K562 (cell line): ENCODE results near the gene MID1IP1. TPM values are rescaled to one million over a fixed set of nuclear protein-coding genes. Genes with fewer than 3 reads are reported as not detected.

Source experiments
- BHLHE40 ChIP-seq: IDR thresholded peaks from 2 replicates; pipeline ENCODE4 v1.6.1; 2011; ENCODE audit warnings: low read length, improper control_type of control experiment
- CHCHD3 ChIP-seq: fragments of 250-450 bp; sonication (Bioruptor Pico); IDR thresholded peaks from 2 replicates; pipeline ENCODE4 v2.1.2; 2022; ENCODE audit warnings: mild to moderate bottlenecking
- E2F8 ChIP-seq: fragments of 450-650 bp; IDR thresholded peaks from 2 replicates; pipeline ENCODE4 v1.7.1; 2018; ENCODE audit warnings: mild to moderate bottlenecking, low read depth; ENCODE audit not compliant: partially characterized antibody
- ELF1 ChIP-seq: fragments of 200-800 bp; sonication (Bioruptor generic); IDR thresholded peaks from 2 replicates; pipeline ENCODE4 v1.6.1; 2016; ENCODE audit warnings: missing genetic modification characterization, missing compliant biosample characterization
- ESRRA ChIP-seq: fragments of 450-650 bp; IDR thresholded peaks from 2 replicates; pipeline ENCODE4 v1.6.1; 2014; ENCODE audit warnings: low read depth, mild to moderate bottlenecking, moderate library complexity, borderline replicate concordance
- KLF10 ChIP-seq: fragments of 250-450 bp; sonication (Bioruptor Pico); IDR thresholded peaks from 2 replicates; pipeline ENCODE4 v1.6.1; 2021; ENCODE audit warnings: matching md5 sums
- MCM2 ChIP-seq: fragments of 450-650 bp; IDR thresholded peaks from 2 replicates; pipeline ENCODE4 v1.6.1; 2017; ENCODE audit warnings: low read depth, mild to moderate bottlenecking
- NUFIP1 ChIP-seq: fragments of 450-650 bp; IDR thresholded peaks from 2 replicates; pipeline ENCODE4 v1.6.1; 2018; ENCODE audit not compliant: partially characterized antibody
- PRMT5 ChIP-seq: sonication (generic); formaldehyde crosslinking; IDR thresholded peaks from 2 replicates; pipeline ENCODE4 v1.5.0; 2020; ENCODE audit warnings: missing genetic modification reagents
- PRPF4 ChIP-seq: fragments of 200-400 bp; formaldehyde crosslinking; IDR thresholded peaks from one replicate; pipeline ENCODE4 v1.6.1; 2017; ENCODE audit warnings: low read length, low read depth, mild to moderate bottlenecking; ENCODE audit not compliant: insufficient read depth, poor library complexity, severe bottlenecking
- RBM34 ChIP-seq: fragments of 200-400 bp; formaldehyde crosslinking; IDR thresholded peaks from 2 replicates; pipeline ENCODE4 v1.6.1; 2018; ENCODE audit warnings: low read length, borderline replicate concordance; ENCODE audit not compliant: insufficient read depth
- SMAD1 ChIP-seq: fragments of 150-350 bp; IDR thresholded peaks from 2 replicates; pipeline ENCODE4 v1.6.1; 2014; ENCODE audit warnings: low read length, low read depth; ENCODE audit not compliant: partially characterized antibody
- SRSF9 ChIP-seq: fragments of 200-400 bp; formaldehyde crosslinking; IDR thresholded peaks from 2 replicates; pipeline ENCODE4 v1.6.1; 2017; ENCODE audit warnings: low read depth, low read length, borderline replicate concordance
- TAF7 ChIP-seq: fragments of 450-650 bp; IDR thresholded peaks from 2 replicates; pipeline ENCODE4 v1.6.1; 2016; ENCODE audit warnings: missing genetic modification characterization, missing compliant biosample characterization
- TCF7L2 ChIP-seq: fragments of 150-350 bp; IDR thresholded peaks from 2 replicates; pipeline ENCODE4 v1.6.1; 2016; ENCODE audit warnings: low read depth, mild to moderate bottlenecking, low read length, moderate library complexity
- TEAD4 ChIP-seq, 2 experiments: sonication (generic) in 1 of 2; formaldehyde crosslinking in 1 of 2; IDR thresholded peaks; 2 replicates each; pipeline versions ENCODE4 v1.6.1 to v1.8.0; 2012 to 2022; ENCODE audit warnings: borderline replicate concordance in 1 of 2, inconsistent platforms in 1 of 2, low read length in 1 of 2, mild to moderate bottlenecking in 1 of 2, missing genetic modification reagents in 1 of 2
- U2AF1 ChIP-seq: fragments of 200-400 bp; formaldehyde crosslinking; optimal IDR thresholded peaks from 2 replicates; pipeline ENCODE3; 2017; ENCODE audit warnings: mild to moderate bottlenecking, low read depth, low read length, moderate library complexity
- ZBTB1 ChIP-seq: sonication (generic); formaldehyde crosslinking; IDR thresholded peaks from 2 replicates; pipeline ENCODE4 v1.8.1; 2023; ENCODE audit warnings: missing genetic modification reagents, low read depth, mild to moderate bottlenecking, borderline replicate concordance
- ZNF232 ChIP-seq: sonication (generic); formaldehyde crosslinking; IDR thresholded peaks from 2 replicates; pipeline ENCODE4 v1.8.0; 2022; ENCODE audit warnings: mild to moderate bottlenecking, missing genetic modification reagents
- ZNF431 ChIP-seq: sonication (generic); formaldehyde crosslinking; IDR thresholded peaks from 2 replicates; pipeline ENCODE4 v1.8.0; 2022; ENCODE audit warnings: mild to moderate bottlenecking, missing genetic modification reagents
- ZNF551 ChIP-seq: fragments of 250-450 bp; sonication (Bioruptor Pico); IDR thresholded peaks from 2 replicates; pipeline ENCODE4 v1.5.0; 2021; ENCODE audit warnings: mild to moderate bottlenecking, moderate library complexity
- ZNF707 ChIP-seq: fragments of 250-450 bp; sonication (Bioruptor Pico); conservative IDR thresholded peaks from 2 replicates; pipeline ENCODE4 v1.8.0; 2022; ENCODE audit warnings: inconsistent platforms, mild to moderate bottlenecking, moderate library complexity
- ZNF780A ChIP-seq: fragments of 250-450 bp; sonication (Bioruptor Pico); IDR thresholded peaks from 2 replicates; pipeline ENCODE4 v1.5.0; 2021; ENCODE audit warnings: mild to moderate bottlenecking
- polyA plus RNA-seq, 8 experiments: library from polyadenylated mRNA; depleted of rRNA in 4 of 8; stranded (reverse) in 5 of 8; unstranded in 3 of 8; fragments of >200 nt; fragmentation: Nextera tagmentation in 2 of 8; fragmentation: Illumina TruSeq in 1 of 8; extraction: Ambion mirVana in 2 of 8; extraction: Trizol in 1 of 8; gene quantifications; 2 replicates each; pipeline versions ENCODE4 v1.2.1 to v1.2.3, GENCODE V29; 2011 to 2014; ENCODE audit warnings: inconsistent platforms in 1 of 8, missing spikeins in 1 of 8
- total RNA-seq, 7 experiments: library from RNA; depleted of rRNA in 6 of 7; stranded (reverse); fragments of >200 nt in 6 of 7; fragmentation: Illumina TruSeq in 2 of 7; extraction: Trizol in 2 of 7; gene quantifications; 2 replicates each; pipeline versions ENCODE4 v1.2.1 to v1.2.3, GENCODE V29; 2011 to 2021; ENCODE audit warnings: low replicate concordance in 1 of 7
- TF ChIP-seq, protein P1 (sequence below): fragments of 250-450 bp; sonication (Bioruptor Pico); IDR thresholded peaks from 2 replicates; pipeline ENCODE4 v1.8.0; 2021; ENCODE audit warnings: moderate library complexity, mild to moderate bottlenecking, inconsistent platforms

The MID1IP1 gene
- total and polyA plus RNA-seq, 9 of the 15 experiments (the other 6 are each of a cell fraction or from before 2014, with no cell fraction given) = 0.51 to 102 (median 27.5) TPM

DNA sequence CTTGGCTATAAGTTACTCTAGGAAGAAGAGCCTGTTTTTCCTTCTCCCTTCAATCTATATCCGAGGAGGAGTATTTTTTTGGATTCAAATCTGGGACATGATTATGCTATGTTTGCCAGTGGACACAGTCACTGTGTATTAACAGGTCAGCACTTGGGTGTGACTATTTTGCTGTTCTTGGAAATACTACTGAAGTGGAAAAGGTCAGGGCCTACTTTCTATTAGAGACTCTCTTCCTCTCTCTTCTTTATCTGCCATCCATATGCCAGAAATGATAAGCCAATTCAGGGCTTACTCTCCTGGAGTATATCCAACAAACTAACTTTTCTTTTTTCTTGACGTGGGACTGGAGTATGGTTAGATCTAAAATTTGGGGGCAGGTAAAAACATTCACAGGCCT lies 40.5 kb downstream of the MID1IP1 start (continued):
- no peak for TF ChIP-seq ZBTB1 (CRISPR knock-in tag)
- no peak for TF ChIP-seq MCM2
- TF ChIP-seq, protein P1, sequence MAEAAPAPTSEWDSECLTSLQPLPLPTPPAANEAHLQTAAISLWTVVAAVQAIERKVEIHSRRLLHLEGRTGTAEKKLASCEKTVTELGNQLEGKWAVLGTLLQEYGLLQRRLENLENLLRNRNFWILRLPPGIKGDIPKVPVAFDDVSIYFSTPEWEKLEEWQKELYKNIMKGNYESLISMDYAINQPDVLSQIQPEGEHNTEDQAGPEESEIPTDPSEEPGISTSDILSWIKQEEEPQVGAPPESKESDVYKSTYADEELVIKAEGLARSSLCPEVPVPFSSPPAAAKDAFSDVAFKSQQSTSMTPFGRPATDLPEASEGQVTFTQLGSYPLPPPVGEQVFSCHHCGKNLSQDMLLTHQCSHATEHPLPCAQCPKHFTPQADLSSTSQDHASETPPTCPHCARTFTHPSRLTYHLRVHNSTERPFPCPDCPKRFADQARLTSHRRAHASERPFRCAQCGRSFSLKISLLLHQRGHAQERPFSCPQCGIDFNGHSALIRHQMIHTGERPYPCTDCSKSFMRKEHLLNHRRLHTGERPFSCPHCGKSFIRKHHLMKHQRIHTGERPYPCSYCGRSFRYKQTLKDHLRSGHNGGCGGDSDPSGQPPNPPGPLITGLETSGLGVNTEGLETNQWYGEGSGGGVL = no peak
- TF ChIP-seq ZNF232 (CRISPR knock-in tag) = no peak
- no peak for TF ChIP-seq ZNF431 (CRISPR knock-in tag)
- no peak for TF ChIP-seq CHCHD3
- no peak for TF ChIP-seq PRPF4
- no peak for TF ChIP-seq SMAD1
- no peak for TF ChIP-seq E2F8
- TF ChIP-seq ZNF707 (CRISPR knock-in tag) = no peak
- TF ChIP-seq U2AF1 = no peak
- TF ChIP-seq ELF1 (tag) = no peak
- no peak for TF ChIP-seq SRSF9
- TF ChIP-seq ZNF780A (CRISPR knock-in tag) = no peak
- TF ChIP-seq ESRRA = no peak
- no peak for TF ChIP-seq RBM34
- TF ChIP-seq TAF7 (tag) = no peak
- TF ChIP-seq PRMT5 = no peak
- TF ChIP-seq TEAD4 (IDR thresholded peaks at IDR 0.05; ENCODE audit: low read length) = peak; percentile 85
- no peak for TF ChIP-seq TEAD4 (CRISPR knock-in tag; IDR thresholded peaks at IDR 0.05; ENCODE audit: borderline replicate concordance)
- no peak for TF ChIP-seq KLF10 (CRISPR knock-in tag)
- TF ChIP-seq NUFIP1 = no peak
- no peak for TF ChIP-seq BHLHE40
- no peak for TF ChIP-seq TCF7L2
- no peak for TF ChIP-seq ZNF551 (CRISPR knock-in tag)
